Measurements from ENCODE around the gene TCP1. TPM values are rescaled to one million over a fixed set of nuclear protein-coding genes. Genes with fewer than 3 reads are reported as not detected.

The TCP1 gene
- total RNA-seq, 4 donors from 2014 or later = 103 to 140 (median 121) TPM

DNA sequence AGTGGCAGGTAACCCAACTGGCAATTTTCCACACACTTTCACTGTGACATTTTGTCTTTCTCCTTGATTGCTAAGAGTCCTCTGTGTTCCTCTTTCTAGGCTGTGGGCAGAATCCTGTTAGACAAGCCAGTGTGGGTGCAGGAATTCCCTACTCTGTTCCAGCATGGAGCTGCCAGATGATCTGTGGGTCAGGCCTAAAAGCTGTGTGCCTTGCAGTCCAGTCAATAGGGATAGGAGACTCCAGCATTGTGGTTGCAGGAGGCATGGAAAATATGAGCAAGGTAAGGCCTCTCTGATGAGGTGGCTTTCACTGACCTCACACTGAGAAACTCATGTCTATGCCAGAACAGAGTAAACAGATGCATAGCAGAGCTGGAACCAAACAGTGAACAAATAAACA, 22.5 kb downstream of the TCP1 start:
- H3K4me1 ChIP-seq = peaks cover 8 to 10% (median 9%) of the 10 kb centered on the region in 4 donors
- no peak overlapping the region for H3K4me3 ChIP-seq
- no peaks in the 10 kb centered on the region for H3K27me3 ChIP-seq
- intact Hi-C loops (cut with DNase I) = no loop called here
- TF ChIP-seq POLR2A (IDR thresholded peaks at IDR 0.05; ENCODE audit: low read depth) = no peak
- no peak for TF ChIP-seq EP300 (IDR thresholded peaks at IDR 0.05)
- TF ChIP-seq, protein P1, sequence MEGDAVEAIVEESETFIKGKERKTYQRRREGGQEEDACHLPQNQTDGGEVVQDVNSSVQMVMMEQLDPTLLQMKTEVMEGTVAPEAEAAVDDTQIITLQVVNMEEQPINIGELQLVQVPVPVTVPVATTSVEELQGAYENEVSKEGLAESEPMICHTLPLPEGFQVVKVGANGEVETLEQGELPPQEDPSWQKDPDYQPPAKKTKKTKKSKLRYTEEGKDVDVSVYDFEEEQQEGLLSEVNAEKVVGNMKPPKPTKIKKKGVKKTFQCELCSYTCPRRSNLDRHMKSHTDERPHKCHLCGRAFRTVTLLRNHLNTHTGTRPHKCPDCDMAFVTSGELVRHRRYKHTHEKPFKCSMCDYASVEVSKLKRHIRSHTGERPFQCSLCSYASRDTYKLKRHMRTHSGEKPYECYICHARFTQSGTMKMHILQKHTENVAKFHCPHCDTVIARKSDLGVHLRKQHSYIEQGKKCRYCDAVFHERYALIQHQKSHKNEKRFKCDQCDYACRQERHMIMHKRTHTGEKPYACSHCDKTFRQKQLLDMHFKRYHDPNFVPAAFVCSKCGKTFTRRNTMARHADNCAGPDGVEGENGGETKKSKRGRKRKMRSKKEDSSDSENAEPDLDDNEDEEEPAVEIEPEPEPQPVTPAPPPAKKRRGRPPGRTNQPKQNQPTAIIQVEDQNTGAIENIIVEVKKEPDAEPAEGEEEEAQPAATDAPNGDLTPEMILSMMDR (IDR thresholded peaks at IDR 0.05) = no peak
- TF ChIP-seq POLR2AphosphoS5 (IDR thresholded peaks at IDR 0.05) = no peak
- DNase-seq (ENCODE audit: extremely low spot score) = no peak
- no peak overlapping the region for H3K27ac ChIP-seq (replicated peaks in 1 of 4)
- no peaks in the 10 kb centered on the region for H3K9me3 ChIP-seq
- H3K36me3 ChIP-seq = peaks cover 0 to 45% (median 21%) of the 10 kb centered on the region in 4 donors

DNA sequence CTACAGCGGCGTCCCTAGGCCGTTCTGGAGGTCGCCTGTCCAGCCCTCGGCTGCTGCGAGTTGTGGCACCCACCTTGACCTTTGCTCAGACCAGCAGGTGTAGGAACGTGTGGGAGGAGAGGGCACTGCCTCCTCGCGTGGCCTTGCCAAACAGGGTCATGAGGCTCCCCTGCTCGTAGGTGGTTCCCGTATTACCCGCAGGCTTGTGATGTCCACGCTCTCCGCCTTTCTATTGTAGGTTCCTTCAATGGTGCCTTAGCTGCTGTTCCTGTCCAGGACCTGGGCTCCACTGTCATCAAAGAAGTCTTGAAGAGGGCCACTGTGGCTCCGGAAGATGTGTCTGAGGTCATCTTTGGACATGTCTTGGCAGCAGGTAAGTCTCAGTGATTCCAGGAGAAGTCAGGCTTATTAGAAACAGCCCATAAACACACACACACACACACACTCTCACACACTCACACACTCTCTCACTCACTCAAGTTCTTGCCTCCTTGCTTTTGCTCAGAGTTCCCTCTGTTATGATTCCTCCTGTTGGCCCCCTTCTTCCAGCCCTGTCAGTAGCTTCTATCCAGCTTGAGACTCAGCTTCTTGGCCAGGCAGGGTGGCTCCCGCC, 26.6 kb downstream of the TCP1 start:
- Histone ChIP-seq H3K9me3 (no peaks in the 10 kb centered on the region), H3K36me3 (peaks cover 0 to 43% (median 24%) of the 10 kb centered on the region in 4 donors), H3K4me1 (peaks cover 19 to 26% (median 24%) of the 10 kb centered on the region in 4 donors), H3K27ac (replicated peaks in 1 of 4) (peak overlapping the region; percentile 96 to 100 (median 98)), H3K4me3 (peak overlapping the region; percentile 74 to 95 (median 87)), H3K27me3 (no peaks in the 10 kb centered on the region)
- 17% methylated on average over 15 of the region's 16 CpGs for WGBS
- intact Hi-C loops (cut with DNase I) = no loop called here
- no peak for TF ChIP-seq POLR2A (IDR thresholded peaks at IDR 0.05; ENCODE audit: low read depth)
- TF ChIP-seq, protein P1 (IDR thresholded peaks at IDR 0.05) = no peak
- TF ChIP-seq EP300 (IDR thresholded peaks at IDR 0.05) = no peak
- TF ChIP-seq POLR2AphosphoS5 (IDR thresholded peaks at IDR 0.05) = no peak
- no peak for DNase-seq (ENCODE audit: extremely low spot score)

DNA sequence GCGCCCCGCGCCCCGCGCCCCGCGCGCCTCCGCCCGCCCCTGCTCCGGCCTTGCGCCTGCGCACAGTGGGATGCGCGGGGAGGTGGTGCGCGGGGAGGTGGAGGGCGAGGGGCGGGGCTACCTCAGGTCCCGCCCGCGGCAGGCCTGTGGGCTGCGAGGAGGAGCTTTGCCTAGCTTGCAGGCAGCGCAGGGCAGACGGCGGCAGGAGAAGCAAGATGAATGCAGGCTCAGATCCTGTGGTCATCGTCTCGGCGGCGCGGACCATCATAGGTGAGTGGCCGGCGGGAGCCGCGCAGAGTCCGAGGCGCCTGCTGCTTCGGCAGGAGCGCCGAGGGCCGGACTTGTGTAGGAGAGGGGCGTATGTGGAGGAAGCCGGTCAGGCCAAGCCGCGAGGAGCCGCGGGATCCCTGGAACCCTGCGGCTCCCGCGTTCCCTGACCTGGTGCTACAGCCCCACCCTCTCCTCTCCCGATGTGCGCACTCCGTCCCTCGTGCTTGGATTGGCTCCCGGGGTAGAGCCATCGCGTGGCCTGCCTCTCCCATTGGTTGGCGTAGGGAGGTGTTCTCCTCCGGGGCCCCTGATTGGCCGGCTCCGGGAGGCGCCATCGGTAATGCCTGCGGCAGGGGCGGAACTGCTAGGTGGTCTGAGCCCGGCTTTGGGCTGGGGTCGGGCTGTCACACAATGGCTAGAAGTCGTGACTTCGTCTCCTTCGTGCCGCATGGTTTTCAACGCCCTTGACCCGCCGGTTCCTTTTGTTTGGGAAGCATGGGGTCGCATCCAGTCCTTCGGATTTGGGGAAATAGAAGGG, 27.3 kb downstream of the TCP1 start, which contains the start of gene ACAT2:
TSS of gene ACAT2 (plus strand) at position 173 of the 808 bp plus-strand sequence. CDS start at position 216, 43 bp downstream.
- H3K4me3 ChIP-seq = peak within 1 kb of the TSS; percentile 74 to 95 (median 87)
- intact Hi-C loops (cut with DNase I) = no loop called here
- WGBS = 0% methylated on average over 4 of the region's 76 CpGs
- peaks cover 0 to 43% (median 27%) of the 10 kb centered on the region in 4 donors for H3K36me3 ChIP-seq
- no peaks in the 10 kb centered on the region for H3K27me3 ChIP-seq
- H3K4me1 ChIP-seq = peaks cover 19 to 26% (median 24%) of the 10 kb centered on the region in 4 donors
- DNase-seq (ENCODE audit: extremely low spot score) = peak; percentile 98
- H3K9me3 ChIP-seq = no peaks in the 10 kb centered on the region
- peak within 1 kb of the TSS; percentile 96 to 100 (median 98) for H3K27ac ChIP-seq (replicated peaks in 1 of 4)
- TF ChIP-seq POLR2A (IDR thresholded peaks at IDR 0.05; ENCODE audit: low read depth) (peak; percentile 21), EP300 (IDR thresholded peaks at IDR 0.05) (no peak), POLR2AphosphoS5 (IDR thresholded peaks at IDR 0.05) (peak; percentile 80 to 84)
- TF ChIP-seq, protein P1 (IDR thresholded peaks at IDR 0.05) = peak in 1 of 3 experiments; percentile 32

DNA sequence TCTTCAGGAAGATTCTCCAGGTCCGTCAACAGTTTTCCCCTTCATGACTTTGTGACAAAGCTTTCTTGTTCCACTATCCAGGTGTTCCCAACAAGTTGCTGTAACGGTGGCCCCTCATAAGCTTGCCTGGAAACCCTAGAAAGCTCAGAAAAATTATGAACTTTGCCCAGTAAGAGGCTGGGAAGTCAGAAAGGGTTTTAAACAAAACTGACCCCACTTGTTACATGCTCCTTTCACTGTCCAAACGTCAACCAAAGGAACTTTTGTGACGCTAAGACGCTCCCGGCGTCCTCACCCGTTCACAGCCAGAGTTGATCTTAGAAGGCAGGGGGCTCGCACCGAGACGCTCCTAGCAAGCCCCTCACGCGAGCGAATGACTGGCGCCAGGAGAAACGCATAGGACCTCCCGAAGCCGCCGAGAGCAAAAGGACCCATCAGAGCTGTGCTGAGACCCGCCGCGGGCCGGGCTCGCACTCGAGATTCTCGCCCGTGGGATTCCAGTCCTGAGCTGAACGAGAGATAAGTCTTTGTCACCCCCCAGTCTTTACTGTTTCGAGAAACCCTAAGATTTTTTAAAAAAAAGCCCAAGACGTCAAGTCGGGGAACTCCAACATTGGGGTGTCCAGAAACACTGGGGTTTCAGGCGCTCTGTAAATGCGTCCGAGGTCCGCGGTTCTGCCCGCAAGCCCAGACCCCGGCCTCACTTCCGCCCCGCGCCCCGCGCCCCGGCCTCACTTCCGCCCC, 28.1 kb downstream of the TCP1 start:
- H3K9me3 ChIP-seq = no peaks in the 10 kb centered on the region
- no peaks in the 10 kb centered on the region for H3K27me3 ChIP-seq
- peak overlapping the region; percentile 74 to 95 (median 87) for H3K4me3 ChIP-seq
- intact Hi-C loops (cut with DNase I) = no loop called here
- no peak for TF ChIP-seq EP300 (IDR thresholded peaks at IDR 0.05)
- no peak for TF ChIP-seq POLR2A (IDR thresholded peaks at IDR 0.05; ENCODE audit: low read depth)
- TF ChIP-seq POLR2AphosphoS5 (IDR thresholded peaks at IDR 0.05) = no peak
- TF ChIP-seq, protein P1 (IDR thresholded peaks at IDR 0.05) = no peak
- 28% methylated on average over 8 of the region's 45 CpGs for WGBS
- H3K36me3 ChIP-seq = peaks cover 0 to 43% (median 29%) of the 10 kb centered on the region in 4 donors
- H3K4me1 ChIP-seq = peaks cover 19 to 26% (median 24%) of the 10 kb centered on the region in 4 donors
- peak overlapping the region; percentile 96 to 100 (median 98) for H3K27ac ChIP-seq (replicated peaks in 1 of 4)
- DNase-seq (ENCODE audit: extremely low spot score) = no peak
